GM06990 (cell line): ENCODE measurements around the gene BPIFB3.

Experiments
- DNase-seq: peaks from one replicate; pipeline ENCODE4 v3.0.0-alpha.2; 2011; ENCODE audit not compliant: insufficient read length; ENCODE audit errors: extremely low read depth
- H3K27me3 ChIP-seq: replicated peaks from 2 replicates; pipeline ENCODE4 v1.6.0; 2011; ENCODE audit warnings: low read length; ENCODE audit not compliant: control insufficient read depth, insufficient read depth
- H3K36me3 ChIP-seq: 2 replicates; pipeline ENCODE4 v1.5.1; 2011; ENCODE audit warnings: low read length; ENCODE audit not compliant: control insufficient read depth, insufficient read depth
- H3K4me3 ChIP-seq: replicated peaks from 2 replicates; pipeline ENCODE4 v1.5.1; 2011; ENCODE audit warnings: low read depth, mild to moderate bottlenecking, control low read depth, low read length
- CTCF ChIP-seq: IDR thresholded peaks from 2 replicates; pipeline ENCODE4 v1.5.1; 2011; ENCODE audit warnings: low read length, control low read depth, mild to moderate bottlenecking, inconsistent platforms; ENCODE audit not compliant: insufficient read depth, poor library complexity, severe bottlenecking

BPIFB3 gene

GRCh38 chr20:33054381-33054780 lies 678 bp downstream of the BPIFB3 start:
- H3K27me3 ChIP-seq = no peaks in the 10 kb centered on the region

GRCh38 chr20:33054791-33055190 lies 1.1 kb downstream of the BPIFB3 start:
- no peaks in the 10 kb centered on the region for H3K27me3 ChIP-seq
- H3K36me3 ChIP-seq = no peaks in the 10 kb centered on the region
- no peak for TF ChIP-seq CTCF
- no peak overlapping the region for H3K4me3 ChIP-seq
- no peak for DNase-seq

More at GRCh38 chr20:33054381-33054780, 678 bp downstream of the BPIFB3 start:
- DNase-seq = no peak
- Histone ChIP-seq H3K36me3 (no peaks in the 10 kb centered on the region), H3K4me3 (no peak overlapping the region)
- no peak for TF ChIP-seq CTCF

GRCh38 chr20:33059136-33059535 lies 5.4 kb downstream of the BPIFB3 start:
- Histone ChIP-seq H3K36me3 (no peaks in the 10 kb centered on the region), H3K27me3 (no peaks in the 10 kb centered on the region; the same call in 1 of the 2 replicates), H3K4me3 (no peak overlapping the region)
- DNase-seq = no peak
- no peak for TF ChIP-seq CTCF

GRCh38 chr20:33059741-33060390 lies 6.2 kb downstream of the BPIFB3 start:
- no peaks in the 10 kb centered on the region; the same call in 1 of the 2 replicates for H3K27me3 ChIP-seq
- no peak overlapping the region for H3K4me3 ChIP-seq
- DNase-seq = no peak
- no peaks in the 10 kb centered on the region for H3K36me3 ChIP-seq
- TF ChIP-seq CTCF = no peak

- H3K27me3 ChIP-seq = no peaks in the 10 kb centered on the region; the same call in 1 of the 2 replicates
These were observed 7.9 kb downstream of the BPIFB3 start for GRCh38 chr20:33061658-33062028.

More at GRCh38 chr20:33061658-33062028, 7.9 kb downstream of the BPIFB3 start:
- DNase-seq = no peak
- TF ChIP-seq CTCF = no peak
- no peak overlapping the region for H3K4me3 ChIP-seq
- H3K36me3 ChIP-seq = no peaks in the 10 kb centered on the region
